Gastrocnemius medialis (tissue), 4 donors: ENCODE results near the gene MMEL1. TPM values are rescaled to one million over a fixed set of nuclear protein-coding genes. Genes with fewer than 3 reads are reported as not detected.

Source experiments
- ATAC-seq, 2 donors: fragments of 150-250 bp; one replicate each; pipeline ENCODE4 v1.9.1; 2016
- DNase-seq, 2 donors: peaks; one replicate each; pipeline ENCODE4 v3.0.0-alpha.2; 2019
- H3K27ac ChIP-seq, 4 donors: fragments of 200-600 bp; sonication (generic); 1 replicate in 1 of 4; 2 replicates in 3 of 4; pipeline ENCODE4 v1.5.1; 2016 to 2018; ENCODE audit warnings: mild to moderate bottlenecking in 2 of 4, moderate library complexity in 1 of 4
- H3K27me3 ChIP-seq, 3 donors: fragments of 200-600 bp; sonication (generic) in 2 of 3; 1 replicate in 1 of 3; 2 replicates in 2 of 3; pipeline versions ENCODE4 v1.5.1 to v1.6.0; 2016 to 2019; ENCODE audit warnings: mild to moderate bottlenecking in 1 of 3, moderate library complexity in 1 of 3
- H3K36me3 ChIP-seq, 2 donors: fragments of 200-600 bp; sonication (generic) in 1 of 2; one replicate each; pipeline ENCODE4 v1.5.1; 2017 to 2018
- H3K4me1 ChIP-seq, 2 donors: fragments of 200-600 bp; sonication (generic) in 1 of 2; one replicate each; pipeline ENCODE4 v1.5.1; 2016 to 2017; ENCODE audit warnings: mild to moderate bottlenecking in 2 of 2
- H3K4me3 ChIP-seq, 4 donors: fragments of 200-600 bp; sonication (generic) in 3 of 4; 1 replicate in 1 of 4; 2 replicates in 3 of 4; pipeline ENCODE4 v1.5.1; 2016 to 2019; ENCODE audit warnings: mild to moderate bottlenecking in 2 of 4
- H3K9me3 ChIP-seq, 3 donors: fragments of 200-600 bp; sonication (generic) in 2 of 3; 1 replicate in 1 of 3; 2 replicates in 2 of 3; pipeline ENCODE4 v1.5.1; 2016 to 2019
- POLR2A ChIP-seq, 2 donors: fragments of 450-650 bp; IDR thresholded peaks; one replicate each; pipeline ENCODE4 v1.6.1; 2017; ENCODE audit warnings: antibody characterized with exemption in 2 of 2, mild to moderate bottlenecking in 2 of 2, moderate library complexity in 2 of 2
- in situ Hi-C, 4 donors: fragments of 200-750 bp; cut with MboI; loops; one replicate each; pipeline versions ENCODE4 v1.15.0 to v1.8.0; 2017; ENCODE audit warnings: low sequenced_read_pairs in 4 of 4
- intact Hi-C: fragments of 100-400 bp; cut with DNase I; formaldehyde crosslinking; loops from one replicate; pipeline ENCODE4 v1.15.1; 2023; ENCODE audit warnings: low total_unique reads
- total RNA-seq, 4 donors: library from RNA; depleted of rRNA; stranded (reverse); fragments of >200 nt; gene quantifications; one replicate each; pipeline versions ENCODE4 v1.1.0 to v1.2.3, GENCODE V29; 2016
- TF ChIP-seq, protein P1 (sequence below), 5 experiments: fragments of 450-650 bp in 3 of 5; fragments of 200-600 bp in 2 of 5; sonication (generic) in 2 of 5; IDR thresholded peaks in 4 of 5; conservative IDR thresholded peaks in 1 of 5; 1 replicate in 4 of 5; 2 replicates in 1 of 5; pipeline ENCODE4 v1.5.1; 2016 to 2019; ENCODE audit warnings: antibody characterized with exemption in 5 of 5, mild to moderate bottlenecking in 3 of 5, moderate library complexity in 3 of 5

The MMEL1 gene
- total RNA-seq, 4 donors from 2014 or later: not detected

DNA sequence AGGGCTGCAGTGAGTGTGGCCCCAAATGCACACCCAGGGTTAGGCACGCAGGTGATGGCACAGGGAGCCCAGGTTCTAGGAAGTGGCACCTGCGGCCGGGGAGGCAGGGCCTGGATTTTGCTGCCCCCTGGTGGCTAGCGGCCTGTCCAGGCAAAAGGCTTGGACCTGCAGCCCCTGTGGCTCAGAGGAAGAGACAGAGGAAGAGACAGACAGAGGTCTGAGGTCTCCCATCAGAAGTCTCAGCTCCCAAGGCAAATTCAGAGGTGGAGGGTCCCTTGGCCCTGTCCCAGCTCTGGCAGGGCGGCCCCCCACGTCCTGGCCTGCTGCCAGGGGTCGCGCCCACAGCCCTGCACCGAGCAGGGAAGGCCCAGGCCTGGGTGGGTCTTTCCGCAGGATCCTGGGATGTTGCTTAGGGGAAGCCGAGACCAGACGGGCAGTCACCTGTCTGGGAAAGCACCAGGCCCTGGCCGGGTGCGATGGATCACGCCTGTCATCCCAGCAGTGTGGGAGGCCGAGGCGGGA, 84.7 kb downstream of the MMEL1 start:
- H3K27me3 ChIP-seq: peaks cover 10 to 25% (median 22%) of the 10 kb centered on the region in 3 donors
- H3K4me1 ChIP-seq: peaks cover 14 to 35% of the 10 kb centered on the region in 2 donors
- H3K4me3 ChIP-seq: peak overlapping the region; percentile 44 to 65 (median 55)
- ATAC-seq: peak; percentile 58 to 64
- peak; percentile 61 to 69 for DNase-seq
- intact Hi-C loops: loop anchor here (1.0 to 10.0 kb wide), 4 partner anchors 37 to 351 kb away; no protein-coding TSS in a partner anchor
- H3K27ac ChIP-seq: peak overlapping the region; percentile 86 to 94 (median 88)
- TF ChIP-seq, protein P1, sequence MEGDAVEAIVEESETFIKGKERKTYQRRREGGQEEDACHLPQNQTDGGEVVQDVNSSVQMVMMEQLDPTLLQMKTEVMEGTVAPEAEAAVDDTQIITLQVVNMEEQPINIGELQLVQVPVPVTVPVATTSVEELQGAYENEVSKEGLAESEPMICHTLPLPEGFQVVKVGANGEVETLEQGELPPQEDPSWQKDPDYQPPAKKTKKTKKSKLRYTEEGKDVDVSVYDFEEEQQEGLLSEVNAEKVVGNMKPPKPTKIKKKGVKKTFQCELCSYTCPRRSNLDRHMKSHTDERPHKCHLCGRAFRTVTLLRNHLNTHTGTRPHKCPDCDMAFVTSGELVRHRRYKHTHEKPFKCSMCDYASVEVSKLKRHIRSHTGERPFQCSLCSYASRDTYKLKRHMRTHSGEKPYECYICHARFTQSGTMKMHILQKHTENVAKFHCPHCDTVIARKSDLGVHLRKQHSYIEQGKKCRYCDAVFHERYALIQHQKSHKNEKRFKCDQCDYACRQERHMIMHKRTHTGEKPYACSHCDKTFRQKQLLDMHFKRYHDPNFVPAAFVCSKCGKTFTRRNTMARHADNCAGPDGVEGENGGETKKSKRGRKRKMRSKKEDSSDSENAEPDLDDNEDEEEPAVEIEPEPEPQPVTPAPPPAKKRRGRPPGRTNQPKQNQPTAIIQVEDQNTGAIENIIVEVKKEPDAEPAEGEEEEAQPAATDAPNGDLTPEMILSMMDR (IDR thresholded peaks at IDR 0.05 in 4 of 5, conservative IDR thresholded peaks at IDR 0.05 in 1 of 5): peak; percentile 86 to 98 (median 96)
- no peak for TF ChIP-seq POLR2A (IDR thresholded peaks at IDR 0.05)
- no peaks in the 10 kb centered on the region for H3K36me3 ChIP-seq
- H3K9me3 ChIP-seq: no peaks in the 10 kb centered on the region
- in situ Hi-C loops: loop anchor here (10.0 to 25.0 kb wide), 2 partner anchors 133 to 336 kb away; partner anchors contain the start of gene PEX10 (in 4 of the 4)

DNA sequence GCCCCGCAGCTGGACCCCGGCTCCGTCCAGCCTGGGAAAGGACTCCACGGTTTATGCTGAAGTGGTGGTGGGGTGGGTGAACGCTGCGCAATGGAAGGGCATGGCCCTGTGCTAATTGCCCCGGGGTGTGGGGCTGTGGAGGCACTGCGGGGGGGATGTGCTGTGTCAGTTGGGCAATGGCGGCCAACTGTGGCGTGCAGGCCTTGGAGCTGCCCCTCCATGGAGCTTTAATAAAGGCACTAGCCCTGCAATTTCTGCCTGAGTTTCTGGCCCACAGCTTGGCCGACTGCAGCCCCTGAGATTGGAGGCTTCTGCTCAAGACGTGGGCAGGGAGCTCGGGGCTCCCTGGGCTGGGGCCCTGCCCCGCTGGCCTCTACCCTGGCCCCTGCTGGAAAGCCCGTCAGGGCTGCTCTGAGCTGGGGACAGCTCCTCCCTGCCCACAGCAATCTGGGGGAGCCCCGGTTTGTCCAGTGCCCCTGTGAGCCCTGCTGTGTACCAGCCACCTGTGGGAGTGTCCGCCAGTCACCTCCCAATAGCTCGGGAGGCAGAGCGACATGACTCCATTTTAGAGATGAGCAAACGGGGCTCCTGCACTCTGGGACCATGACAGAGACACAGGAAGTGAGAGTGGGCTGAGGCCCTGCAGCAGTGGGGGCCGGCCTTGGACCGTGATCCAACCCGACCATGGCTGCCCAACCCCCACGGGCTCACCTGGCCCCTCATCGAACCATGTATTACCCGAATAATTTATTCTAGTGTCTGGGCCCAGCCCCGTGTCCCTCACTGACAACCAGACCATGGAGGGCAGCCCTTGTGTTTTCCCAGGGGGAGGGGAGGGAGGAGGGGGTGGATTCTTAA, 85.4 kb downstream of the MMEL1 start:
- TF ChIP-seq, protein P1 (IDR thresholded peaks at IDR 0.05 in 4 of 5, conservative IDR thresholded peaks at IDR 0.05 in 1 of 5): no peak
- TF ChIP-seq POLR2A (IDR thresholded peaks at IDR 0.05): peak in 1 of 2 donors; percentile 5
- Histone ChIP-seq H3K4me3 (peak overlapping the region; percentile 53 to 63 (median 56)), H3K27me3 (peaks cover 10 to 26% (median 25%) of the 10 kb centered on the region in 3 donors), H3K27ac (peak overlapping the region; percentile 86 to 94 (median 88)), H3K4me1 (peaks cover 14 to 35% of the 10 kb centered on the region in 2 donors), H3K9me3 (no peaks in the 10 kb centered on the region), H3K36me3 (no peaks in the 10 kb centered on the region)
- no peak for DNase-seq
- intact Hi-C loops (loop anchor here (1.0 to 10.0 kb wide), 5 partner anchors 19 to 350 kb away; no protein-coding TSS in a partner anchor), in situ Hi-C loops (loop anchor here (10.0 to 25.0 kb wide), 2 partner anchors 133 to 335 kb away; partner anchors contain the start of gene PEX10 (in 4 of the 4))
- ATAC-seq: peak in 1 of 2 donors; percentile 2

DNA sequence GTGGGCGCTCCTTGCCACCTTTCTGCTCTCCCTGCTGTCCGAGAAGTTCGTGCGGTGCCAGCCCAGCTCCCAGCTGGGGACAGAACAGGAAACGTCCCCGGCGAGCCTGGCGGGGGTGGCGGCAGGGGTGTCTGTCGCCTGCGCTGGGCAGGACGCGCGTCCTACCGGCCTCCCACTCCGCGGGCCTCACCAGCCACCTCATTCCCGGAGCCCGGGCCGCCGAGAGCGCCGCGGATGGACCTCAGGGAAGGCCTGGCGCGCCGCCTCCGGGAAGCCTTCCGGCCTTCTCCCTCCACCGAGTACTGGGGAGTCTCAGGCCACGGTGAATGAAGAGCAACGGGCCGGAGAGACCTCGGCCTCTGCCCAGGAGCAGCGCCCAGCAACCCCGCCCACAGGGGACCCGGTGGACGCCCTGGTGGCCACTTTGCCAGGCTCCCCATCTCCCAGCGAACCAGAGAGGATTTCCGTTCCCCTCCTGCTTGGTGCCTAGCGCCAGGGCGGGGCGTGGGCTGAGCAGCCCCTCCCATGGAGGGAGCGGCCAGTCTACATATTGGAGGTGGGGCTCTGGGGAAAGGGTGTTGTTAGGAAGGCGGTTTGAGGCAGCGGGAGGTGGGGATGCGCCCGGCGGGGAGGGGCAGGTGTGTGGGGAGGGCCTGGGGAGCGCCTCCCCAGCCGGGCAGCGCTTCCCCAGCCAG, 86.2 kb downstream of the MMEL1 start:
- ATAC-seq (peak; percentile 31 to 60), DNase-seq (peak; percentile 58 to 68)
- in situ Hi-C loops (loop anchor here (10.0 to 25.0 kb wide), 2 partner anchors 132 to 334 kb away; partner anchors contain the start of gene PEX10 (in 4 of the 4)), intact Hi-C loops (loop anchor here (2.0 to 10.0 kb wide), 3 partner anchors 18 to 349 kb away; no protein-coding TSS in a partner anchor)
- TF ChIP-seq, protein P1 (IDR thresholded peaks at IDR 0.05 in 4 of 5, conservative IDR thresholded peaks at IDR 0.05 in 1 of 5): peak in 2 of 5 experiments; percentile 11 to 19
- peak; percentile 21 to 48 for TF ChIP-seq POLR2A (IDR thresholded peaks at IDR 0.05)
- Histone ChIP-seq H3K27ac (peak overlapping the region; percentile 86 to 94 (median 88)), H3K27me3 (peaks cover 12 to 29% (median 26%) of the 10 kb centered on the region in 3 donors), H3K4me1 (peaks cover 14 to 35% of the 10 kb centered on the region in 2 donors), H3K9me3 (no peaks in the 10 kb centered on the region), H3K36me3 (no peaks in the 10 kb centered on the region), H3K4me3 (peak overlapping the region; percentile 53 to 63 (median 56))
